GM12872 (cell line): ENCODE results near the gene ATP11B.

Source experiments
- TF ChIP-seq, protein P1 (sequence below): IDR thresholded peaks from 3 replicates; pipeline ENCODE4 v1.5.1; 2011; ENCODE audit warnings: low read depth, mild to moderate bottlenecking, low read length, moderate library complexity; ENCODE audit not compliant: insufficient read depth

Gene ATP11B

DNA sequence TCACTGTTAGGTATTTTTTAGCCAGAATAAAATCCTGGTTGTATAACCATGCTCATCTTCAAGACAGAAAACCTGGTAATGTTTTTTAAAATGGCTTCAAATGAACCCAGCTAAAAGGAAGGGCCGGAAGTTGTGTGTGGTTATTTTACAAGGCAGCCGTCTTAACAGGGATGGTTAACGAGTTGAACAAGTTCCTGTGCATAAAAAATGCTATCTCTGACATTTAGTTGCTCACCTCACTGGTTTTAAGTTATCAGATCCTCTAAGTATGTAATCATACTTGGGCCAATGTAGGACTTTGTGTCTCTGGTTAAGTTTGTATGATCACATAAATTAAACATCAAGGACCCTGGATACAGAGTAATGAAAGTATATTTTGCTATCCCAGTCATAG is 2.1 kb downstream of the ATP11B start:
- TF ChIP-seq, protein P1, sequence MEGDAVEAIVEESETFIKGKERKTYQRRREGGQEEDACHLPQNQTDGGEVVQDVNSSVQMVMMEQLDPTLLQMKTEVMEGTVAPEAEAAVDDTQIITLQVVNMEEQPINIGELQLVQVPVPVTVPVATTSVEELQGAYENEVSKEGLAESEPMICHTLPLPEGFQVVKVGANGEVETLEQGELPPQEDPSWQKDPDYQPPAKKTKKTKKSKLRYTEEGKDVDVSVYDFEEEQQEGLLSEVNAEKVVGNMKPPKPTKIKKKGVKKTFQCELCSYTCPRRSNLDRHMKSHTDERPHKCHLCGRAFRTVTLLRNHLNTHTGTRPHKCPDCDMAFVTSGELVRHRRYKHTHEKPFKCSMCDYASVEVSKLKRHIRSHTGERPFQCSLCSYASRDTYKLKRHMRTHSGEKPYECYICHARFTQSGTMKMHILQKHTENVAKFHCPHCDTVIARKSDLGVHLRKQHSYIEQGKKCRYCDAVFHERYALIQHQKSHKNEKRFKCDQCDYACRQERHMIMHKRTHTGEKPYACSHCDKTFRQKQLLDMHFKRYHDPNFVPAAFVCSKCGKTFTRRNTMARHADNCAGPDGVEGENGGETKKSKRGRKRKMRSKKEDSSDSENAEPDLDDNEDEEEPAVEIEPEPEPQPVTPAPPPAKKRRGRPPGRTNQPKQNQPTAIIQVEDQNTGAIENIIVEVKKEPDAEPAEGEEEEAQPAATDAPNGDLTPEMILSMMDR, result no peak

DNA sequence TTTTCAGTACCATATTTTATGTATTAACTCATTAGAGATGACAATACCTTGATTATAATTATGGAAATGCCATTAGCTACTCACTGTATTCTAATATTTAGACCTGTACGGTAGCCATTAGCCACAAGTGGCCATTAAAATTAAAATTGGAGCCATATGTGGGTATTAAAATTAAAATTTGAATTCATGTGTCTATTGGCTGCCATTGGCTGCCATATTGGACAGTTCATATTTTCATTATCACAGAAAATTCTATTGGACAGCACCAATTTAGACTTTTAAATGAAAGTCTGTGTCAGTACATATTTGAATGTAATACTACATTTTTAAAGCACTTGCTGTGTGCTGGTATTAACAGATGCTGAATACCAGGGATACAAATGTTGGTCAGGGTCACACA is 3.0 kb downstream of the ATP11B start:
- TF ChIP-seq, protein P1, result no peak

GRCh38 chr3:182797876-182798275 is 4.6 kb downstream of the ATP11B start:
- TF ChIP-seq, protein P1, result no peak

GRCh38 chr3:182800508-182800907 is 7.2 kb downstream of the ATP11B start:
- TF ChIP-seq, protein P1, result no peak

DNA sequence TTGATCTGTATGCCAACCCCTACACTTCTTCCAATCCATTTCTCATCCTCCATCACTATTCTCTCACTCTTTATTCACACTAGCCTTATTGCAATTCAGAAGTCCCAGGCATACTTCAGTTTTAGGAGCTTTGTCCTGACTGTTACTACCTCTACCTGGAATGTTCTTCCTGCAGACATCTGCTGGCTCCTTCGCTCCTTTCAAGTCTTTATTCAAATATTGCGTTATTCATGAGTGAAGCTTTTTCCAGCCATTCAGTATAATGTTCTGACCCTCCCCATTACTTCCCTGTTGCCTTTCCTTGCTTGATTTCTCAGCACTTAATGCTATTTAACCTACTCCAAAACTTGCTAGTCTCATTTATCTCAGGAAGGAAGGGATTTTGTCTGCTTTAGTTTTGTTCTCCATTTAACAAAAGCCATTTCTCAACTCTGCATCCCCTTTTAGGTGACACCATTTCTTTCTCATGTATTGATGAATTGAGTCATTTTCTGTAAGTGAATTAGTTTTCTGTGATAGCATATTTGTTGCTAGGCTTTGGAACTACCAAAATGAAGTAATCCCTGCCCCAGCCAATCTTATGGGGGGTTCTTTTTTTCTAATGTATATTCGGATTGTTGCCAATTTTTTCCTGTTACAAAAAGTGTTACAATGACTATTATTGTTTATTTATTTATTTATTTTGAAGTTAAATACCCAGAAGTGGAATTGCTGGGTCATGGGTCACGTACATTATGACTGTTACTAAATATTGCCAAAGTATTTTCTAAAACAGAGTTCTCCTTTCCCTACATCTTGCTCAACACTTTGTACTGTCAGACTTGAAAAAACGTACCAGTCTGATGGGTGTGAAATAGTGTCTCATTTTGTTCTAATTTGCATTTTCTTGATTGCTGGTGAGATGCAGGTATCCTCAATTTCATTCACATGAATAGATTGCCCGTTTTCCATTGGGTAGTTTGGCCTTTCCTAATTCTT is 9.4 kb downstream of the ATP11B start:
- TF ChIP-seq, protein P1, result no peak

DNA sequence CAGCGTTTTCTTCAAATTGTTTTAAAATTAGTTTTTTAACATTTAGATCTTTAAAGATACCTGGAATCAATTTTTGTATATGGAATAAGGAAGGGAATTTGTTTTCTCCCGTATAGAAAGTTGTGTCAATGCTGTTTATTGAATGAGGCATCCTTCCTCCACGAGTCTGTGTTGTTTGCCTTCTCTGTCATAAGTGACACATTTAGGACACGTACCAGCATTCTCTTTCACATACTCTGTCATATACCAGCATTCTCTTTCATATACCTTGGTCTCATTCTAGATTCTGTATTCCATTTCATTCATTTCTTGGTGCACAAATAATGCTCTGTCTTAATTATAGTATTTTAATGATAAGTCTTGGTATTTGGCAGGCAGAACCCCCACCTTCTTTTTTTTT is 10.3 kb downstream of the ATP11B start:
- TF ChIP-seq, protein P1, result no peak

DNA sequence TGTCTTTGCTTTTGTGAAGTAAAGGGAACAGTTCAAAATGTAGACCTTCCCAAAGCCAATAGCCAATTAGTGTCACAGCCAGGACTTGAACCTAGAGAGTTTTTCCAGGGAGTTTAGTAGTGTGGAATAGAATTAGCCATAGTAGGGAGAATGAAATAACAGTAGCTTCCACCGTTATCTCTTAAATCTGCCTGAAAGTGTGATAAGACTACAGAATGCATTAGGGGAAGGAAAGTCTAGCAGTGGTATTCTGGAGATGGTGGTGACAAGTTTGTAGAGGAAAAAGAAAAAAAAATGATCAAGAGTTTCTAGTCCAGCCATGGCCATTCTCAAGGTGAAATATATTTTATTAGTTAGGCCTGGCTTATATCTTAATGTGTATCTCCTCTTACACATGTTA is 13.8 kb downstream of the ATP11B start:
- TF ChIP-seq, protein P1, result no peak
